ENCODE results near the gene ZDHHC11B. TPM values are rescaled to one million over a fixed set of nuclear protein-coding genes. Genes with fewer than 3 reads are reported as not detected.
A peak's percentile ranks its signal among the peaks of the same experiment; 100 is the strongest.
"Not testable (repeated sequence)": the region's sequence is repeated elsewhere in the genome, so short reads cannot be mapped to it uniquely, and the experiment has no call there.

The ZDHHC11B gene, protein sequence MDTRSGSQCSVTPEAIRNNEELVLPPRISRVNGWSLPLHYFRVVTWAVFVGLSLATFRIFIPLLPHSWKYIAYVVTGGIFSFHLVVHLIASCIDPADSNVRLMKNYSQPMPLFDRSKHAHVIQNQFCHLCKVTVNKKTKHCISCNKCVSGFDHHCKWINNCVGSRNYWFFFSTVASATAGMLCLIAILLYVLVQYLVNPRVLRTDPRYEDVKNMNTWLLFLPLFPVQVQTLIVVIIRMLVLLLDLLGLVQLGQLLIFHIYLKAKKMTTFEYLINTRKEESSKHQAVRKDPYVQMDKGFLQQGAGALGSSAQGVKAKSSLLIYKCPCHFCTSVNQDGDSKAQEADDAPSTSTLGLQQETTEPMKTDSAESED
- total RNA-seq (2021; fragmentation: NEBNext Ultra II Directional; extraction: Animal tissue kit (Norgen Biotek cat#: 25700)) = under 1 TPM in 2 of 6 experiments, not detected in 4; 0.17 to 0.19 TPM
- long read RNA-seq = 0 reads

DNA sequence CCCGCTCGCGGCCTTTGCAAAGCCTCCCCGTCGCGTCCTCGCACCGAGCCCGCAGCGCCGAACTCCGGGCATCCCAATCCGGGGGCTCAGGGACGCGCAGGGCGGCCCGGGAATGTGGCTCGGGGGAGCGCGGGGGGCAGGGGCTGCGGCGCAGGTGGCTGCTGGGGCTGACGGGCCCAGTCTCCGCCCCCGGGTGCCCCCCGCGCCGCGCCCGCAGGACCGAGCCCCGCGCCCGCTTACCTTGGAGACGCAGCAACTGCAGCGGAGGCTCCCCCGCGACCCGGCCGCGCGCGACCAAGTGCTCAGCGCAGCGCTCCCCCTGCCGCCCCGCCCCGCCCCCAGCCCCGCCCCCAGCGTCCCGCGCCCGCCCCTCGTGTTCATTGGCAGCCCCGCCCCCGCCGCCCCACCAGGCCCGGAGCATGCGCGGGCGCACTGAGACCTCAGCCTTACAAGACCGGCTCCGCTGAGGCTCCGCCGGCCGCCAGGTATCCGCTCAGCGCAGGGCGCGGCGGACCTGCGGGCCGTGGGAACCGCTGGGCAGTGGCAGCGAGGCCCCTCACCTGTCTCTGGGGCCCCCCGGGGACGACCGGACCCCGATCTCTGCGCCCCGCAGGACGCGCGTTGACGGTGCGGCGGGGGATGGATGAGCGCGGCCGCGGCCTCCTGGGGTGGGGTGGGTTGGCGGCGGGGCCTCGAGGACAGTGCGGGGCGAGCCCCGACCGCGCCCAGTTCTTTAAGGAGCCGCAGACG lies at the start of gene ZDHHC11B:
Gene ZDHHC11B, minus strand, starts transcription at position 302 of the 750 bp plus-strand sequence. CDS start 17,810 bp downstream, outside the sequence.
- H3K9me3 Mint-ChIP-seq; H3K27me3 Mint-ChIP-seq (ENCODE audit: insufficient read depth); H3K4me1 Mint-ChIP-seq (ENCODE audit: low read depth); H3K27ac Mint-ChIP-seq; DNase-seq; H3K36me3 Mint-ChIP-seq (ENCODE audit: low read depth): not testable (repeated sequence)
- H3K4me3 Mint-ChIP-seq = peak within 1 kb of the TSS; percentile 26; the same call in 1 of the 2 replicates

DNA sequence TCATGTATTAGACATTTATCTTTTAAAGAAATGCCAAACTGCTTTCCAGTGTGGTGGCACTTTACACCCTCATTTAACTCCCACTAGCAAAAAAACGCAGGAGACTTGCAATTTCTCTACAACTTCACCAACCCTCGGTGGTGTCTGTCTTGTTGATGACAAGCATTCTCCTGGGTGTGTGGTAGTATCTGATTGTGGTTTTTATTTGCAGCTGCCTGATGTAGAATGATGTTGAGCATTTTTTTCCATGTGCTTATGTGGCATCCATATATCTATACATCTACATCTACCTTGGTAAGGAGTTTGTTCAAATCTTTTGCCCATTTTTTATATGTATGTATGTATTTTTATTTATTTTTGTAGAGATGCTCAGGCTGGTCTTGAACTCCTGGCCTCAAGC lies 49.5 kb upstream of the ZDHHC11B start:
- not testable (repeated sequence) for H3K4me3 Mint-ChIP-seq; H3K27ac Mint-ChIP-seq; H3K36me3 Mint-ChIP-seq (ENCODE audit: low read depth); H3K4me1 Mint-ChIP-seq (ENCODE audit: low read depth); H3K9me3 Mint-ChIP-seq; H3K27me3 Mint-ChIP-seq (ENCODE audit: insufficient read depth); DNase-seq

DNA sequence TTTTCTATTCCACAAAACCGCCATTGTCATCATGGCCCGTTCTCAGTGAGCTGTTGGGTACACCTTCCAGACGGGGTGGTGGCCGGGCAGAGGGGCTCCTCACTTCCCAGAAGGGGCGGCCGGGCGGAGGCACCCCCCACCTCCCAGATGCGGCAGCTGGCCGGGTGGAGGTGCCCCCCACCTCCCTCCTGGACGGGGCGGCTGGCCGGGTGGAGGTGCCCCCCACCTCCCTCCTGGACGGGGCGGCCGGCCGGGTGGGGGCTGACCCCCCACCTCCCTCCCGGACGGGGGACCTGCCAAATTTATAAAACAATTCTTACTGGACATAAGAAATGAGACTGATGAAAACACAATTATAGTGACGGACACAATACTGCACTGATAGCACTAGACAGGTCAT lies 43.7 kb upstream of the ZDHHC11B start:
- not testable (repeated sequence) for H3K9me3 Mint-ChIP-seq; H3K36me3 Mint-ChIP-seq (ENCODE audit: low read depth); H3K4me3 Mint-ChIP-seq; DNase-seq; H3K4me1 Mint-ChIP-seq (ENCODE audit: low read depth); H3K27me3 Mint-ChIP-seq (ENCODE audit: insufficient read depth); H3K27ac Mint-ChIP-seq

DNA sequence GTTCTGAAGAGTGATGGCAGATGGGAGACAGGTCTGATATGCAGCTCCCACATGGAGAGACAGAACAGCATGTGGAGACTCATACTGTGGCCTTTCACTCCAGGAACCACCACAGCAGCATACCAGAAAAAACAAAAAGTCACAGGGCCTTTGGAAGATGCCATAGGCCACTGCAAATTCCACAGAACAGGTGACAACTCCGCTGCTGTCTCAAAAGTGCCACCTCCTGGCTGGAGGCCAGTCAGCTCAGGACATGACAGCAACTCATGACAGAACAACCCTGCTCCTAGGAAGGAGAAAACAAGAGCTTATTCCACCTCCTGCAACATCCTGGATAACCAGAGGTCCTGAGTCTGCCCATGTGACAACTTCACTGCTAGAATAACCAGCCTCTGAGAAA lies 41.0 kb upstream of the ZDHHC11B start:
- DNase-seq; H3K27me3 Mint-ChIP-seq (ENCODE audit: insufficient read depth); H3K9me3 Mint-ChIP-seq: not testable (repeated sequence)

DNA sequence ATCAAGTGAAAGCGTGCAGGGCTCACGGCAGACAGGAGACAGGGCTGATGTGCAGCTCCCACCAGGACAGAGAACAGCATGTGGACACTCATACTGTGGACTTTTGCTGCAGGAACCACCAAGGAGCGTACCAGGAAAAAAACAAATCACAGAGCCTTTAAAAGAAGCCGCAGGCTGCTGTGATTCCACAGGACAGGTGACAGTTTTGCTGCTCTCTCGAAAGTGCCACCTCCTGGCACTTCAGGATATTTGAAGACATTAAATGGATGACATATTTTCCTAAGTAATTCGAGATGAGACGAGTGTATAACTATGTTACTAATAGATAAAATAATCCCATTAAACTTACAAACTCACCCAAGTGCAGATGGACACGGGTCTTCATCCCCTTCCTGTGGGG lies 37.0 kb upstream of the ZDHHC11B start:
- no peak for DNase-seq
- Mint-ChIP-seq H3K4me1 (ENCODE audit: low read depth) (no peaks in the 10 kb centered on the region), H3K27ac (no peak overlapping the region), H3K36me3 (ENCODE audit: low read depth) (peaks cover 8% of the 10 kb centered on the region; the same call in 1 of the 2 replicates), H3K4me3 (no peak overlapping the region), H3K9me3 (no peaks in the 10 kb centered on the region), H3K27me3 (ENCODE audit: insufficient read depth) (no peaks in the 10 kb centered on the region)
- TF ChIP-seq, protein P1, sequence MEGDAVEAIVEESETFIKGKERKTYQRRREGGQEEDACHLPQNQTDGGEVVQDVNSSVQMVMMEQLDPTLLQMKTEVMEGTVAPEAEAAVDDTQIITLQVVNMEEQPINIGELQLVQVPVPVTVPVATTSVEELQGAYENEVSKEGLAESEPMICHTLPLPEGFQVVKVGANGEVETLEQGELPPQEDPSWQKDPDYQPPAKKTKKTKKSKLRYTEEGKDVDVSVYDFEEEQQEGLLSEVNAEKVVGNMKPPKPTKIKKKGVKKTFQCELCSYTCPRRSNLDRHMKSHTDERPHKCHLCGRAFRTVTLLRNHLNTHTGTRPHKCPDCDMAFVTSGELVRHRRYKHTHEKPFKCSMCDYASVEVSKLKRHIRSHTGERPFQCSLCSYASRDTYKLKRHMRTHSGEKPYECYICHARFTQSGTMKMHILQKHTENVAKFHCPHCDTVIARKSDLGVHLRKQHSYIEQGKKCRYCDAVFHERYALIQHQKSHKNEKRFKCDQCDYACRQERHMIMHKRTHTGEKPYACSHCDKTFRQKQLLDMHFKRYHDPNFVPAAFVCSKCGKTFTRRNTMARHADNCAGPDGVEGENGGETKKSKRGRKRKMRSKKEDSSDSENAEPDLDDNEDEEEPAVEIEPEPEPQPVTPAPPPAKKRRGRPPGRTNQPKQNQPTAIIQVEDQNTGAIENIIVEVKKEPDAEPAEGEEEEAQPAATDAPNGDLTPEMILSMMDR (IDR thresholded peaks at IDR 0.05) = no peak

More for the DNA sequence above, 41.0 kb upstream of the ZDHHC11B start:
- not testable (repeated sequence) for H3K4me3 Mint-ChIP-seq; H3K27ac Mint-ChIP-seq; H3K4me1 Mint-ChIP-seq (ENCODE audit: low read depth); H3K36me3 Mint-ChIP-seq (ENCODE audit: low read depth)

DNA sequence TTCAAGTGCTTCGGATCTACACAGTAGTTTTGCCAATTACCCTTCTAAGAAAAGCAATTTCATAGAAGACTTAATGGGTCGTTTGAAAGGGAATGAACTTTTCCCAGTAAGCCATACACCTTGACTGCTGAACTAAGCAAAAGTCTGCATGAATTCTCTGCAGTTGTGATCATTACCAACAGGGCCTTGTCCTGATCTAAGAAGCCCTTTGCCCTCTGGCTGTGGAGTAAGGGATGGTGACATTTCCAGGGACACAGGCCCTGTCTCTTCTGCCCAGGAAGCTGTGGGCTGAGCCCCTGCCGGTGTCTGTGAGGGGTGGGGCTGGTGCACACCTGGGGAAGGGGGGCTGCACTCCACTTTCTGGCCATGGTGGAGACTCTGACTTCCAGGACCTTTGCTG lies 35.7 kb upstream of the ZDHHC11B start:
- no peak overlapping the region for H3K4me3 Mint-ChIP-seq
- no peaks in the 10 kb centered on the region for H3K27me3 Mint-ChIP-seq (ENCODE audit: insufficient read depth)
- H3K36me3 Mint-ChIP-seq (ENCODE audit: low read depth) = peaks cover 13% of the 10 kb centered on the region
- H3K27ac Mint-ChIP-seq = no peak overlapping the region
- no peaks in the 10 kb centered on the region for H3K4me1 Mint-ChIP-seq (ENCODE audit: low read depth)
- TF ChIP-seq, protein P1 (IDR thresholded peaks at IDR 0.05) = no peak
- DNase-seq = no peak
- H3K9me3 Mint-ChIP-seq = no peaks in the 10 kb centered on the region; the same call in 1 of the 2 replicates

DNA sequence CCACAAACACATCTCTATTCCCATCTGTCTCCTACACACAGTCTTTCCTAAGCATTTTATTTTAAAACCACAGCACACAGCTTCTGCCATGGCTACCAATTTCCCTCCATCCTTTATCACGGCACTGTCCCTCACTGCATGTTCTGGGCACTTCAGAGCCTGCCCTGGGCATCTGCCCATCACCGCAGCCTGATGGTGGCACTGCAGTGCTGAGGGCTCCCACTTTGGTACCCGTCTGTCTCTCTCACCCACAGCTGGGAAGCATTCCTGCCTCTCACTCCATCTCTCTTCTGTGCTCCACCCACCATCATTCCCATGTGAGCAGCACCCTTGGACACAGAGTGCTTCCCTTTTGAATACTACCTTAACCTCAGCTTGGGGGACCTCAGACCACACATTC lies 34.5 kb upstream of the ZDHHC11B start:
- no peak overlapping the region for H3K27ac Mint-ChIP-seq
- no peak overlapping the region for H3K4me3 Mint-ChIP-seq
- no peaks in the 10 kb centered on the region for H3K4me1 Mint-ChIP-seq (ENCODE audit: low read depth)
- H3K27me3 Mint-ChIP-seq (ENCODE audit: insufficient read depth) = no peaks in the 10 kb centered on the region
- H3K36me3 Mint-ChIP-seq (ENCODE audit: low read depth) = peaks cover 16% of the 10 kb centered on the region
- TF ChIP-seq, protein P1 (IDR thresholded peaks at IDR 0.05) = no peak
- DNase-seq = no peak
- no peaks in the 10 kb centered on the region; the same call in 1 of the 2 replicates for H3K9me3 Mint-ChIP-seq

Data from HFFc6 (cell line).